ENCODE results near the gene TMEM9B. TPM values are rescaled to one million over a fixed set of nuclear protein-coding genes. Genes with fewer than 3 reads are reported as not detected.
A peak's percentile ranks its signal among the peaks of the same experiment; 100 is the strongest.
"Not testable (repeated sequence)": the region's sequence is repeated elsewhere in the genome, so short reads cannot be mapped to it uniquely, and the experiment has no call there.

The TMEM9B gene
- total RNA-seq, result 10 to 100 TPM; 20.3 to 38.8 (median 29.2) TPM
- polyA plus RNA-seq, result 10 to 100 TPM; 25.8 to 50.8 TPM
- long read RNA-seq, donor 1, transcript TMEM9B-202 (5 exons, 1,433 nt), result minor isoform, 6 of 345 reads
- long read RNA-seq, donor 1, transcript TMEM9B-201 (4 exons, 1,659 nt), result minor isoform, 22 of 345 reads
- long read RNA-seq, donor 1, transcript TMEM9B-205 (5 exons, 2,083 nt), result major isoform, 306 of 345 reads
- long read RNA-seq, donor 1, partial matches to known transcripts, result 8 of 345 reads
- long read RNA-seq, donor 1, other reads (novel, unspliced or antisense), result 3 of 345 reads
- long read RNA-seq, donor 2, transcript TMEM9B-205 (5 exons, 2,083 nt), result major isoform, 31 of 33 reads
- long read RNA-seq, donor 2, partial matches to known transcripts, result 0 of 33 reads
- long read RNA-seq, donor 2, other reads (novel, unspliced or antisense), result 0 of 33 reads
- long read RNA-seq, donor 3, transcript TMEM9B-205 (5 exons, 2,083 nt), result major isoform, 56 of 64 reads
- long read RNA-seq, donor 3, partial matches to known transcripts, result 0 of 64 reads
- long read RNA-seq, donor 3, other reads (novel, unspliced or antisense), result 3 of 64 reads

- 1% methylated on average over 59 to 67 of the region's 67 CpGs for WGBS, 3 donors
- peak; percentile 85 to 92 (median 87) for DNase-seq
- Histone ChIP-seq H3K4me1 (ENCODE audit: insufficient read depth) (peaks cover 5% of the 10 kb centered on the region), H3K36me3 (no peaks in the 10 kb centered on the region), H3K4me3 (peak within 1 kb of the TSS; percentile 88), H3K27ac (peak within 1 kb of the TSS; percentile 58 to 83), H3K27me3 (no peaks in the 10 kb centered on the region), H3K9me3 (no peaks in the 10 kb centered on the region)
- intact Hi-C loops (cut with DNase I), result loop anchor here in 2 of 4 donors (5.0 to 10.0 kb wide), 3 partner anchors 157 to 740 kb away; no protein-coding TSS in a partner anchor
- TF ChIP-seq POLR2A (IDR thresholded peaks at IDR 0.05) (peak; percentile 86), CTCF (IDR thresholded peaks at IDR 0.05) (no peak)
Measured at GRCh38 chr11:8964324-8965320, at the start of gene TMEM9B. TMEM9B (minus strand) TSS chr11:8964442; CDS start chr11:8964313, 129 bp downstream.

- H3K4me3 ChIP-seq, result no peak overlapping the region
- intact Hi-C loops (cut with DNase I), result no loop called here
- no peaks in the 10 kb centered on the region for H3K4me1 ChIP-seq (ENCODE audit: insufficient read depth)
- H3K27me3 ChIP-seq, result no peaks in the 10 kb centered on the region
- WGBS, 3 donors, result 81 to 87% (median 86%) methylated on average over 4 of the region's 4 CpGs
- no peak for DNase-seq
- TF ChIP-seq POLR2A (IDR thresholded peaks at IDR 0.05), result no peak
- no peak for TF ChIP-seq EP300 (IDR thresholded peaks at IDR 0.05)
- no peak for TF ChIP-seq CTCF (IDR thresholded peaks at IDR 0.05)
- H3K9me3 ChIP-seq, result no peaks in the 10 kb centered on the region
- H3K36me3 ChIP-seq, result no peaks in the 10 kb centered on the region
- no peak overlapping the region for H3K27ac ChIP-seq
Measured at GRCh38 chr11:9013373-9013772, 49.1 kb upstream of the TMEM9B start.

- 63 to 87% (median 70%) methylated on average over 1 of the region's 1 CpG for WGBS, 3 donors
- H3K27ac ChIP-seq; H3K4me3 ChIP-seq; intact Hi-C loops (cut with DNase I); DNase-seq; H3K27me3 ChIP-seq; H3K36me3 ChIP-seq; H3K9me3 ChIP-seq; H3K4me1 ChIP-seq (ENCODE audit: insufficient read depth): not testable (repeated sequence)
Measured at GRCh38 chr11:9009538-9009937, 45.3 kb upstream of the TMEM9B start.

GRCh38 chr11:9008661-9009060 lies 44.4 kb upstream of the TMEM9B start:
- intact Hi-C loops (cut with DNase I), result no loop called here
- no peaks in the 10 kb centered on the region for H3K9me3 ChIP-seq
- H3K4me3 ChIP-seq, result no peak overlapping the region
- no peaks in the 10 kb centered on the region for H3K36me3 ChIP-seq
- no peak overlapping the region for H3K27ac ChIP-seq
- H3K4me1 ChIP-seq (ENCODE audit: insufficient read depth), result peaks cover 8% of the 10 kb centered on the region
- DNase-seq, result no peak
- WGBS, 3 donors, result 64 to 100% (median 88%) methylated on average over 1 of the region's 1 CpG
- TF ChIP-seq POLR2A (IDR thresholded peaks at IDR 0.05), result no peak
- no peaks in the 10 kb centered on the region for H3K27me3 ChIP-seq

- Histone ChIP-seq H3K27ac (no peak overlapping the region), H3K9me3 (no peaks in the 10 kb centered on the region), H3K36me3 (no peaks in the 10 kb centered on the region), H3K4me1 (ENCODE audit: insufficient read depth) (peaks cover 11% of the 10 kb centered on the region), H3K27me3 (no peaks in the 10 kb centered on the region), H3K4me3 (no peak overlapping the region)
- 48 to 61% (median 49%) methylated on average over 3 of the region's 3 CpGs for WGBS, 3 donors
- intact Hi-C loops (cut with DNase I), result no loop called here
- no peak for DNase-seq
- TF ChIP-seq POLR2A (IDR thresholded peaks at IDR 0.05), result no peak
Measured at GRCh38 chr11:9008011-9008550, 43.8 kb upstream of the TMEM9B start.
